B cell (primary cell): ENCODE results near the gene RSPH6A. TPM values are rescaled to one million over a fixed set of nuclear protein-coding genes. Genes with fewer than 3 reads are reported as not detected.

Source experiments
- ATAC-seq: fragments of 200-7000 bp; cut with Tn5 transposase; one replicate; pipeline ENCODE4 v1.10.0; 2021; ENCODE audit warnings: low read depth, mild to moderate bottlenecking, moderate number of reproducible peaks, moderate library complexity
- CTCF ChIA-PET: fragments of 350-600 bp; sonication (Branson Sonifier 250); formaldehyde crosslinking; loops from one replicate; lab custom pipeline; 2021; ENCODE audit warnings: antibody characterized with exemption, inconsistent platforms; lab: Charles Lee
- POLR2A ChIA-PET: fragments of 350-600 bp; sonication (Branson Sonifier 250); formaldehyde crosslinking; loops from one replicate; lab custom pipeline; 2021; ENCODE audit warnings: antibody characterized with exemption; lab: Charles Lee
- DNase-seq: peaks from one replicate; pipeline ENCODE4 v3.0.0; 2013
- H2AFZ ChIP-seq: 2 replicates; pipeline ENCODE4 v1.6.1; 2012; ENCODE audit warnings: mild to moderate bottlenecking, low read depth, low read length; ENCODE audit not compliant: insufficient read depth, poor library complexity, severe bottlenecking
- H3K27ac ChIP-seq, 2 donors: 1 replicate in 1 of 2; 2 replicates in 1 of 2; pipeline ENCODE4 v1.5.1; 2012 to 2013; ENCODE audit warnings: low read length in 2 of 2, mild to moderate bottlenecking in 2 of 2, moderate library complexity in 1 of 2
- H3K27me3 ChIP-seq, 4 experiments: fragments of 200-600 bp in 1 of 4; sonication (generic) in 1 of 4; replicated peaks in 1 of 4; 1 replicate in 2 of 4; 2 replicates in 2 of 4; pipeline versions ENCODE4 v1.6.1 to v1.7.0; 2013 to 2016; ENCODE audit warnings: low read length in 3 of 4, mild to moderate bottlenecking in 2 of 4, mixed read lengths in 1 of 4, moderate library complexity in 1 of 4; ENCODE audit not compliant: insufficient read depth in 4 of 4, control insufficient read depth in 3 of 4; ENCODE audit errors: control extremely low read depth in 1 of 4
- H3K36me3 ChIP-seq, 2 experiments: replicated peaks in 1 of 2; 1 replicate in 1 of 2; 2 replicates in 1 of 2; pipeline versions ENCODE4 v1.6.1 to v1.7.1; 2013; ENCODE audit warnings: low read length in 1 of 2; ENCODE audit not compliant: insufficient read depth in 2 of 2, control insufficient read depth in 1 of 2; ENCODE audit errors: control extremely low read depth in 1 of 2, extremely low read depth in 1 of 2
- H3K4me1 ChIP-seq, 2 donors: fragments of 200-600 bp in 1 of 2; sonication (generic) in 1 of 2; 1 replicate in 1 of 2; 2 replicates in 1 of 2; pipeline versions ENCODE4 v1.5.1 to v1.6.1; 2013 to 2017; ENCODE audit warnings: low read length in 2 of 2; ENCODE audit not compliant: control insufficient read depth in 2 of 2, insufficient read depth in 2 of 2
- H3K4me2 ChIP-seq: replicated peaks from 2 replicates; pipeline ENCODE3; 2012; ENCODE audit warnings: mild to moderate bottlenecking, low read depth, low read length; ENCODE audit not compliant: poor library complexity, severe bottlenecking
- H3K4me3 ChIP-seq, 5 experiments: fragments of 200-600 bp in 1 of 5; sonication (generic) in 1 of 5; 1 replicate in 3 of 5; 2 replicates in 2 of 5; pipeline versions ENCODE4 v1.5.1 to v1.7.0; 2011 to 2016; ENCODE audit warnings: low read length in 4 of 5, mild to moderate bottlenecking in 4 of 5, low read depth in 2 of 5, control low read depth in 1 of 5, moderate library complexity in 1 of 5; ENCODE audit not compliant: insufficient read depth in 1 of 5; ENCODE audit errors: control extremely low read depth in 1 of 5, extremely low read depth in 1 of 5
- H3K79me2 ChIP-seq: fragments of 200-600 bp; sonication (generic); one replicate; pipeline ENCODE4 v1.6.0; 2016; ENCODE audit warnings: low read length; ENCODE audit not compliant: control insufficient read depth, insufficient read depth
- H3K9ac ChIP-seq: fragments of 200-600 bp; sonication (generic); 2 replicates; pipeline ENCODE4 v1.6.1; 2017; ENCODE audit warnings: mild to moderate bottlenecking, low read length, moderate library complexity
- H3K9me3 ChIP-seq, 3 donors: one replicate each; pipeline versions ENCODE4 v1.6.1 to v1.7.1; 2013; ENCODE audit warnings: low read length in 2 of 3; ENCODE audit not compliant: control insufficient read depth in 2 of 3, insufficient read depth in 1 of 3; ENCODE audit errors: control extremely low read depth in 1 of 3
- H4K20me1 ChIP-seq: 2 replicates; pipeline ENCODE4 v1.6.0; 2012; ENCODE audit warnings: mild to moderate bottlenecking, low read length; ENCODE audit not compliant: insufficient read depth, control insufficient read depth, poor library complexity, severe bottlenecking
- H3K27ac Mint-ChIP-seq: one replicate; pipeline ENCODE4 v1.8.0; 2021; ENCODE audit warnings: mixed read lengths
- H3K27me3 Mint-ChIP-seq: one replicate; pipeline ENCODE4 v1.8.0; 2021; ENCODE audit warnings: mixed read lengths
- H3K4me1 Mint-ChIP-seq: one replicate; pipeline ENCODE4 v1.8.0; 2021; ENCODE audit warnings: mixed read lengths
- H3K4me3 Mint-ChIP-seq: one replicate; pipeline ENCODE4 v1.8.0; 2021; ENCODE audit warnings: mixed read lengths
- H3K9me3 Mint-ChIP-seq: one replicate; pipeline ENCODE4 v1.8.0; 2022; ENCODE audit warnings: mixed read lengths; ENCODE audit not compliant: insufficient read depth
- CTCF ChIP-seq: fragments of 200-600 bp; IDR thresholded peaks from one replicate; pipeline ENCODE4 v1.8.0; 2022; ENCODE audit warnings: antibody characterized with exemption, mild to moderate bottlenecking
- EZH2 ChIP-seq: IDR thresholded peaks from 2 replicates; pipeline ENCODE4 v1.6.1; 2012; ENCODE audit warnings: borderline replicate concordance, low read depth, mild to moderate bottlenecking, moderate library complexity, low read length; ENCODE audit not compliant: insufficient read depth, poor library complexity, severe bottlenecking
- WGBS: methylation state at CpG from one replicate; pipeline ENCODE4 v1.1.5; 2013; ENCODE audit warnings: missing lambda C conversion rate; ENCODE audit not compliant: insufficient coverage; 5-methylcytosine and 5-hydroxymethylcytosine counted together
- intact Hi-C: fragments of 100-400 bp; cut with micrococcal nuclease; formaldehyde crosslinking; loops from one replicate; pipeline ENCODE4 v1.10.0; 2022
- polyA plus RNA-seq: library from polyadenylated mRNA; depleted of rRNA; stranded (reverse); fragments of >200 nt; gene quantifications from 2 replicates; pipeline ENCODE4 v1.2.3, GENCODE V29; 2012
- total RNA-seq, 2 donors: library from RNA; stranded (reverse); fragments of 120-200 nt in 1 of 2; gene quantifications; 1 replicate in 1 of 2; 2 replicates in 1 of 2; pipeline versions ENCODE4 v1.2.3 to v1.2.4, GENCODE V29; 2013 to 2022

RSPH6A gene
- total and polyA plus RNA-seq, 2 donors (not counting 1 experiment from before 2014, with no cell fraction given): 0.03 to 0.62 TPM

- Mint-ChIP-seq H3K27me3 (peaks cover 8% of the 10 kb centered on the region), H3K9me3 (no peaks in the 10 kb centered on the region), H3K4me1 (peaks cover 32% of the 10 kb centered on the region), H3K4me3 (peak overlapping the region; percentile 67), H3K27ac (peak overlapping the region; percentile 61)
- POLR2A ChIA-PET: interaction anchor here (0.6 kb wide), 1 partner anchor 24 kb away, joined by 4 read pairs; no protein-coding TSS in a partner anchor
- Histone ChIP-seq H3K79me2 (peaks cover 24% of the 10 kb centered on the region), H3K4me1 (peaks cover 24 to 31% of the 10 kb centered on the region in 2 donors), H2AFZ (no peak overlapping the region), H3K4me2 (no peak overlapping the region), H3K9me3 (no peaks in the 10 kb centered on the region), H3K36me3 (peaks cover 0 to 6% of the 10 kb centered on the region in 2 experiments), H4K20me1 (peaks cover 23% of the 10 kb centered on the region), H3K4me3 (no peak overlapping the region), H3K27me3 (no peaks in the 10 kb centered on the region), H3K27ac (no peak overlapping the region), H3K9ac (no peak overlapping the region)
- no peak for TF ChIP-seq EZH2
- TF ChIP-seq CTCF: no peak
- no peak for ATAC-seq
- DNase-seq: no peak
- 39% methylated on average over 5 of the region's 6 CpGs for WGBS
- intact Hi-C loops: loop anchor here (1.0 to 10.0 kb wide), 8 partner anchors 15 to 287 kb away; partner anchors contain the start of genes CCDC61, FBXO46, OPA3 and SIX5
- CTCF ChIA-PET: interaction anchor here (2.0 kb wide), 1 partner anchor 24 kb away, joined by 8 read pairs; no protein-coding TSS in a partner anchor
Observed at GRCh38 chr19:45793876-45794275, 21.2 kb downstream of the RSPH6A start.

DNA sequence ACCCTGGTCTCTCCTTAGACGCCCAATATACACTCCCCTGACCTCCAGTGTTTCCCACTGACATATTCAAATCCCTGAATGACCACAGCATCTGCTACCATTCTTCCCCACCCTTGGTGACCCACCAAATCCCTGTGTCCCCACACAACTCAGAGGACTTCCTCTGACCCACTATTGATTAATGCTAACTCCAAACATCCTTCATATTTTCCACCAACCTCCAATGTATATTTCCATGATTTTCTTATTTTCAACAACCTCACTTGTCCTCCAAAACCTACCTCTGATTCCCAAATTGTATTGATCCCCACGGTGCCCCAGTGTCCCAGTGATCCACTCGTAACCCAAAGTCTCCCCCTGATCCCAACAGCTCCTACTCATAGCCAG, 21.9 kb downstream of the RSPH6A start:
- peak overlapping the region; percentile 22 to 76 for H3K27ac ChIP-seq
- peaks cover 30% of the 10 kb centered on the region for H3K4me1 Mint-ChIP-seq
- intact Hi-C loops: loop anchor here (1.0 to 10.0 kb wide), 8 partner anchors 14 to 286 kb away; partner anchors contain the start of genes CCDC61, FBXO46, OPA3 and SIX5

More for the DNA sequence above, 21.9 kb downstream of the RSPH6A start:
- Histone ChIP-seq H3K9me3 (no peaks in the 10 kb centered on the region), H3K4me2 (peak overlapping the region; percentile 95), H3K9ac (peak overlapping the region; percentile 26), H3K79me2 (peaks cover 28% of the 10 kb centered on the region), H3K36me3 (peaks cover 0 to 13% of the 10 kb centered on the region in 2 experiments), H3K27me3 (no peaks in the 10 kb centered on the region), H4K20me1 (peaks cover 30% of the 10 kb centered on the region), H3K4me1 (peaks cover 24 to 29% of the 10 kb centered on the region in 2 donors), H2AFZ (no peak overlapping the region), H3K4me3 (peak overlapping the region in 4 of 5 experiments; percentile 5 to 73 (median 52))
- no peaks in the 10 kb centered on the region for H3K9me3 Mint-ChIP-seq
- TF ChIP-seq EZH2 (no peak), CTCF (no peak)
- H3K27me3 Mint-ChIP-seq: peaks cover 8% of the 10 kb centered on the region
- peak overlapping the region; percentile 92 for H3K27ac Mint-ChIP-seq
- POLR2A ChIA-PET: interaction anchor here (1.0 to 1.7 kb wide), 2 partner anchors 23 to 101 kb away, joined by 4 to 18 read pairs; partner anchors contain the start of genes QPCTL, SIX5 and SNRPD2
- CTCF ChIA-PET: interaction anchor here (1.0 to 2.0 kb wide), 6 partner anchors 9 to 100 kb away, joined by 3 to 9 read pairs (median 8); partner anchors contain the start of genes QPCTL and SIX5
- ATAC-seq: no peak
- peak overlapping the region; percentile 93 for H3K4me3 Mint-ChIP-seq
- no peak for DNase-seq
- 38% methylated on average over 3 of the region's 3 CpGs for WGBS
